Measurements from ENCODE around the gene CTCFL. TPM values are rescaled to one million over a fixed set of nuclear protein-coding genes. Genes with fewer than 3 reads are reported as not detected.

The CTCFL gene, protein sequence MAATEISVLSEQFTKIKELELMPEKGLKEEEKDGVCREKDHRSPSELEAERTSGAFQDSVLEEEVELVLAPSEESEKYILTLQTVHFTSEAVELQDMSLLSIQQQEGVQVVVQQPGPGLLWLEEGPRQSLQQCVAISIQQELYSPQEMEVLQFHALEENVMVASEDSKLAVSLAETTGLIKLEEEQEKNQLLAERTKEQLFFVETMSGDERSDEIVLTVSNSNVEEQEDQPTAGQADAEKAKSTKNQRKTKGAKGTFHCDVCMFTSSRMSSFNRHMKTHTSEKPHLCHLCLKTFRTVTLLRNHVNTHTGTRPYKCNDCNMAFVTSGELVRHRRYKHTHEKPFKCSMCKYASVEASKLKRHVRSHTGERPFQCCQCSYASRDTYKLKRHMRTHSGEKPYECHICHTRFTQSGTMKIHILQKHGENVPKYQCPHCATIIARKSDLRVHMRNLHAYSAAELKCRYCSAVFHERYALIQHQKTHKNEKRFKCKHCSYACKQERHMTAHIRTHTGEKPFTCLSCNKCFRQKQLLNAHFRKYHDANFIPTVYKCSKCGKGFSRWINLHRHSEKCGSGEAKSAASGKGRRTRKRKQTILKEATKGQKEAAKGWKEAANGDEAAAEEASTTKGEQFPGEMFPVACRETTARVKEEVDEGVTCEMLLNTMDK
- 1 to 10 TPM in 2 of 8 experiments, under 1 TPM in 5, not detected in 1; 0.07 to 1.8 (median 0.38) TPM for total RNA-seq

DNA sequence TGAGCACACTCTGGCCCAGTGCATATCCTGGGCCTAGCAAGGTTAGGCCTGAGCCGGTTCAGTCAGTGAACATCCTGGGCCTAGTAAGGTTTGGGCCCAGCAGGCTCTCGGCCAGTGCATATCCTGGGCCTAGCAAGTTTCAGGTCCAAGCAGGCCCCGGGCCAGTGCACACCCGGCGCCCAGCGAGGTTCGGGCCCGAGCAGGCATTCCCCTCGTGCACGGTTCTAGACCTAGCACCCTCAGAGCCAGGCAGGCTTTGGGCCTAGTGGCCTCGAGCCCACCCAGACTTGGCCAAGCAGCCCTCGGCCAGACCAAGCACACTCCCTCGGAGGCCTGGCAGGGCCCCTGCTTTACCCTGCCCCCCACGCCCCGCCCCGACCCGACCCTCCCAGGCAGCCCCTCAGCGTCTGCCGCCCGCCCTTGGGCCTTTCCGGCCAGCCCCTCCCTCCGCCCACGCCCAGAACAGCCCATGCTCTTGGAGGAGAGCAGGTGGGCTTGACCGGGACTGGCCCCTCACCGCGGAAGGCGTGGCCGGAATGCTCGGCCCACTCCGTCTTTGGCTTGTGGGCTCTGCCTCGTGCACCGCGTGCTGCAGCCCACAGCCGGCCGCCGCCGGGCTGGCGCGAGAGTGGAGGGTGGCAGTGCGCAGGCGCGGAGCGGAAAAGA lies at the start of gene CTCFL:
Gene CTCFL, minus strand, starts transcription at position 630 of the 666 bp plus-strand sequence. CDS start 935 bp downstream, outside the sequence.
- 100% methylated on average over 1 of the region's 43 CpGs; no CpG with 5 or more reads in 9 of the 10 experiments for WGBS, 10 experiments
- H3K4me1 ChIP-seq (replicated peaks in 1 of 2): peaks cover 8 to 26% of the 10 kb centered on the region in 2 donors
- ATAC-seq (replicated peaks in 6 of 8): peak in 3 of 8 experiments; percentile 25 to 57 (median 46)
- in situ Hi-C loops (cut with MboI; ENCODE audit: low pct_unique_long_range_greater_than_20kb in 2 of 9, low sequenced_read_pairs in 9 of 9, unreplicated experiment in 9 of 9): loop anchor here in 6 of 9 experiments (5.0 to 25.0 kb wide), 2 partner anchors 68 to 688 kb away; no protein-coding TSS in a partner anchor
- no peak within 1 kb of the TSS for H3K27ac ChIP-seq
- H3K4me3 ChIP-seq: no peak within 1 kb of the TSS

- in situ Hi-C loops (cut with MboI; ENCODE audit: low pct_unique_long_range_greater_than_20kb in 2 of 9, low sequenced_read_pairs in 9 of 9, unreplicated experiment in 9 of 9): no loop called here
Observed at GRCh38 chr20:57573894-57574293, 49.0 kb upstream of the CTCFL start.

GRCh38 chr20:57573242-57573641 lies 48.3 kb upstream of the CTCFL start:
- Histone ChIP-seq H3K4me3 (no peak overlapping the region), H3K4me1 (replicated peaks in 1 of 2) (peaks cover 53 to 59% of the 10 kb centered on the region in 2 donors), H3K27ac (peak overlapping the region; percentile 4 to 65)
- 1 to 40% (median 10%) methylated on average over 2 to 9 of the region's 12 CpGs; no CpG with 5 or more reads in 3 of the 10 experiments for WGBS, 10 experiments
- ATAC-seq (replicated peaks in 6 of 8): peak in 5 of 8 experiments; percentile 77 to 91 (median 88)
- in situ Hi-C loops (cut with MboI; ENCODE audit: low pct_unique_long_range_greater_than_20kb in 2 of 9, low sequenced_read_pairs in 9 of 9, unreplicated experiment in 9 of 9): no loop called here

More at GRCh38 chr20:57573894-57574293, 49.0 kb upstream of the CTCFL start:
- Histone ChIP-seq H3K27ac (peak overlapping the region; percentile 19 to 34), H3K4me3 (no peak overlapping the region), H3K4me1 (replicated peaks in 1 of 2) (peaks cover 56 to 64% of the 10 kb centered on the region in 2 donors)
- 0 to 80% (median 55%) methylated on average over 1 to 2 of the region's 5 CpGs; no CpG with 5 or more reads in 4 of the 10 experiments for WGBS, 10 experiments
- ATAC-seq (replicated peaks in 6 of 8): peak in 4 of 8 experiments; percentile 4 to 56 (median 33)

DNA sequence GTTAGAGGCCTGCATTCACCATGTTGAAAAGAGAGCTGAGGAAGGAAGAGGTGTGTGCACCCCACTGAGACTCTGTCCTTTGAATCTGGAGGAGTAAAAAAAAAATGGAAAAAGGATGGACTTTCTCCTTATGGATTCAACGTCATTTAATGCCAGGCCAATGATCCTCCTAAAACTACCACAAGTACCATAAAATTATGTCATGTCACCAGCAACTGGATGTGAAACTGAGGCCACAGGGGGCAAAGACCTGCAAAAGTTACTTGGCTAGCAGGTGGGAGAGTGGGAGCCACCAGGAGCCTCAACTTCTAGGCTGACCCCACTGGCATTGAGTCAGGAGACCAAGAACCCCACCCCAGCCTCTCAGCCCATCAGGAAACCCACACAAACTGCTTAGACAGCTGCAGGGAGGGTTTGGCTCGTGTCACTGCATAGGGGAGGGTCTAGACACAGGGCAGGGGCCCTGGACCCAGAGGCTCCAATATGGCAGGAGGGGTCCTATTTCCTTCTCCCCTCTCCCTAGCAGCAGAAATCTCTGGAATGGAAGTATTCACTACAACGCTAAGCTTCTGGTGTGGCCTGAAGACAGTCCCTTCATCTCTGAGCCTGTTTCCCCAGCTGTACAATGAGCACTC lies 47.0 kb upstream of the CTCFL start:
- no peak for ATAC-seq (replicated peaks in 6 of 8)
- WGBS, 10 experiments: 33 to 100% (median 100%) methylated on average over 1 to 2 of the region's 3 CpGs; no CpG with 5 or more reads in 3 of the 10 experiments

DNA sequence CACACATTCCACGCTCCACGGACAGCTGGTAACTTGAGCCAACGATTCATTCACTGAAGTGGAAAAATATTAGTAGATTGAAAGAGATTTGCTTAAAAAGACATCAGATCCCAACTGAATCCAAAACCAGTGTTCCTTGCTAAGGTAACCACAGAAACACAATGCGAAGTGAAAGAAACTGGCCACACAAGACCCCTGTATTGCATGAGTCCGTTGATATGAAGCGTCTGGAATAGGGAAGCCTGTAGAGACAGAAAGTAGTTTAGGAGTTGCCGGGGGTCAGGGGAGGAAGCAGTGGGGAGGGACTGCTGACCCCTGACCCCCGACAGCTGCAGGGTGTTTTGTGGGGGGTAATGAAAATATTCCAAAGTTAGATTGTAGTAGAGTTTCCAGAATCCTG lies 46.0 kb upstream of the CTCFL start:
- H3K4me1 ChIP-seq (replicated peaks in 1 of 2): peaks cover 43 to 47% of the 10 kb centered on the region in 2 donors
- WGBS, 10 experiments: 20 to 85% (median 78%) methylated on average over 2 to 7 of the region's 8 CpGs; no CpG with 5 or more reads in 4 of the 10 experiments
- no peak overlapping the region for H3K4me3 ChIP-seq
- in situ Hi-C loops (cut with MboI; ENCODE audit: low pct_unique_long_range_greater_than_20kb in 2 of 9, low sequenced_read_pairs in 9 of 9, unreplicated experiment in 9 of 9): no loop called here
- no peak overlapping the region for H3K27ac ChIP-seq
- ATAC-seq (replicated peaks in 6 of 8): no peak

More for the DNA sequence above, 47.0 kb upstream of the CTCFL start:
- peaks cover 53 to 55% of the 10 kb centered on the region in 2 donors for H3K4me1 ChIP-seq (replicated peaks in 1 of 2)
- H3K27ac ChIP-seq: no peak overlapping the region
- in situ Hi-C loops (cut with MboI; ENCODE audit: low pct_unique_long_range_greater_than_20kb in 2 of 9, low sequenced_read_pairs in 9 of 9, unreplicated experiment in 9 of 9): no loop called here
- no peak overlapping the region for H3K4me3 ChIP-seq

- Histone ChIP-seq H3K4me3 (no peak overlapping the region), H3K27ac (no peak overlapping the region), H3K4me1 (replicated peaks in 1 of 2) (peaks cover 38 to 41% of the 10 kb centered on the region in 2 donors)
- peak in 2 of 8 experiments; percentile 18 to 44 for ATAC-seq (replicated peaks in 6 of 8)
- 30 to 93% (median 67%) methylated on average over 1 to 13 of the region's 20 CpGs; no CpG with 5 or more reads in 1 of the 10 experiments for WGBS, 10 experiments
- in situ Hi-C loops (cut with MboI; ENCODE audit: low pct_unique_long_range_greater_than_20kb in 2 of 9, low sequenced_read_pairs in 9 of 9, unreplicated experiment in 9 of 9): no loop called here
Observed at GRCh38 chr20:57570145-57570850, 45.4 kb upstream of the CTCFL start.

GRCh38 chr20:57568960-57569359 lies 44.0 kb upstream of the CTCFL start:
- ATAC-seq (replicated peaks in 6 of 8): no peak
- in situ Hi-C loops (cut with MboI; ENCODE audit: low pct_unique_long_range_greater_than_20kb in 2 of 9, low sequenced_read_pairs in 9 of 9, unreplicated experiment in 9 of 9): no loop called here
- Histone ChIP-seq H3K4me3 (no peak overlapping the region), H3K27ac (no peak overlapping the region), H3K4me1 (replicated peaks in 1 of 2) (peaks cover 25 to 27% of the 10 kb centered on the region in 2 donors)
- 50 to 94% (median 83%) methylated on average over 1 to 7 of the region's 12 CpGs; no CpG with 5 or more reads in 3 of the 10 experiments for whole genome bisulfite sequencing, 10 experiments

GRCh38 chr20:57568088-57568896 lies 43.4 kb upstream of the CTCFL start:
- ATAC-seq (replicated peaks in 6 of 8): no peak
- 27 to 100% (median 42%) methylated on average over 1 to 4 of the region's 13 CpGs; no CpG with 5 or more reads in 1 of the 10 experiments for WGBS, 10 experiments
- in situ Hi-C loops (cut with MboI; ENCODE audit: low pct_unique_long_range_greater_than_20kb in 2 of 9, low sequenced_read_pairs in 9 of 9, unreplicated experiment in 9 of 9): no loop called here

GRCh38 chr20:57567471-57568079 lies 42.6 kb upstream of the CTCFL start:
- H3K4me1 ChIP-seq (replicated peaks in 1 of 2): peaks cover 11 to 14% of the 10 kb centered on the region in 2 donors
- no peak overlapping the region for H3K27ac ChIP-seq
- no peak for ATAC-seq (replicated peaks in 6 of 8)
- 0 to 100% (median 77%) methylated on average over 1 to 7 of the region's 9 CpGs; no CpG with 5 or more reads in 2 of the 10 experiments for WGBS, 10 experiments
- H3K4me3 ChIP-seq: no peak overlapping the region
- in situ Hi-C loops (cut with MboI; ENCODE audit: low pct_unique_long_range_greater_than_20kb in 2 of 9, low sequenced_read_pairs in 9 of 9, unreplicated experiment in 9 of 9): no loop called here

More at GRCh38 chr20:57568088-57568896, 43.4 kb upstream of the CTCFL start:
- no peak overlapping the region for H3K4me3 ChIP-seq
- H3K4me1 ChIP-seq (replicated peaks in 1 of 2): peaks cover 18 to 21% of the 10 kb centered on the region in 2 donors
- no peak overlapping the region for H3K27ac ChIP-seq

- 20 to 90% (median 57%) methylated on average over 1 to 7 of the region's 10 CpGs; no CpG with 5 or more reads in 1 of the 10 experiments for WGBS, 10 experiments
- ATAC-seq (replicated peaks in 6 of 8): no peak
- no peak overlapping the region for H3K4me3 ChIP-seq
- H3K4me1 ChIP-seq (replicated peaks in 1 of 2): peaks cover 9 to 12% of the 10 kb centered on the region in 2 donors
- H3K27ac ChIP-seq: no peak overlapping the region
- in situ Hi-C loops (cut with MboI; ENCODE audit: low pct_unique_long_range_greater_than_20kb in 2 of 9, low sequenced_read_pairs in 9 of 9, unreplicated experiment in 9 of 9): no loop called here
Observed at GRCh38 chr20:57566803-57567459, 42.0 kb upstream of the CTCFL start.
